ENCODE data around the gene MTCL1. TPM values are rescaled to one million over a fixed set of nuclear protein-coding genes. Genes with fewer than 3 reads are reported as not detected.

MTCL1 gene
- total RNA-seq, 2 experiments from 2014 or later, result 1.6 to 1.7 TPM

GRCh38 chr18:8806100-8806797, 100.9 kb downstream of the MTCL1 start:
- H3K4me1 Mint-ChIP-seq (ENCODE audit: low read depth), result peaks cover 15% of the 10 kb centered on the region
- ATAC-seq (no peak), DNase-seq (no peak)
- no peak overlapping the region for H3K4me3 Mint-ChIP-seq
- H3K36me3 Mint-ChIP-seq (ENCODE audit: low read depth), result no peaks in the 10 kb centered on the region
- H3K27me3 Mint-ChIP-seq (ENCODE audit: low read depth), result peaks cover 6% of the 10 kb centered on the region
- POLR2A ChIA-PET, result no interaction called here
- no peaks in the 10 kb centered on the region for H3K9me3 Mint-ChIP-seq (ENCODE audit: insufficient read depth)
- CTCF ChIA-PET, result interaction anchor here (1.6 kb wide), 1 partner anchor 110 kb away, joined by 5 read pairs; no protein-coding TSS in a partner anchor
- H3K27ac Mint-ChIP-seq, result no peak overlapping the region

DNA sequence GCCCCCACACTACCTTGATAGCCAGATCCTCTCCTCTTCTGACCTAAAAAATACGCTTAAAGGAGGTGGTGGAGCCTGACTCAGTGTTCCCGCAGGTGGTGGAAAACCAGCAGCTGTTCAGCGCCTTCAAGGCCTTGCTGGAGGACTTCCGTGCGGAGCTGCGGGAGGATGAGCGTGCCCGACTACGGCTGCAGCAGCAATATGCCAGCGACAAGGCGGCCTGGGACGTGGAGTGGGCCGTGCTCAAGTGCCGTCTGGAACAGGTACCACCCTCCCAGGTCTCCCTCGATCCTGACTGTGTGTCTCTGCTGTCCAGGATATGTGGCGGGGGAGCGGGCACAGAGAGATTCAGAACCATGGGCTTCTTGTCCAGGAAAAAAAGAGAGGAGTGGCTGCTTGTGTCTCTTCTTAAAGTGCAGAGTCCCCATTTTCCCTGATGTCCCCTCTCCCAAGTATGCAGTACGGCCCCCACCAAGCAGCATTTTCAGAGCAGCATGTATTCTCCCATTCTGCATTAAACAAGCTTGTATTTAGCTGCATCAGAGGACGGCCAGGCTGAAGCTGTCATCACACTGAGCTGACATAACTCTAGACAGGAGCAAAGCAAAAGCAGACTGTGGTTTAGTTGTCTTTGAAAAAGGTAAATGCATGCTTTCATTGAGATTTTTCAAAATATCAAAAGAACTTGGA, 101.6 kb downstream of the MTCL1 start:
- no peak overlapping the region for H3K27ac Mint-ChIP-seq
- no peaks in the 10 kb centered on the region for H3K9me3 Mint-ChIP-seq (ENCODE audit: insufficient read depth)
- H3K4me1 Mint-ChIP-seq (ENCODE audit: low read depth), result peaks cover 15% of the 10 kb centered on the region
- POLR2A ChIA-PET, result no interaction called here
- H3K27me3 Mint-ChIP-seq (ENCODE audit: low read depth), result peaks cover 6% of the 10 kb centered on the region
- no peaks in the 10 kb centered on the region for H3K36me3 Mint-ChIP-seq (ENCODE audit: low read depth)
- ATAC-seq (peak; percentile 49), DNase-seq (no peak)
- no peak overlapping the region for H3K4me3 Mint-ChIP-seq
- CTCF ChIA-PET, result interaction anchor here (1.6 kb wide), 1 partner anchor 111 kb away, joined by 5 read pairs; no protein-coding TSS in a partner anchor

DNA sequence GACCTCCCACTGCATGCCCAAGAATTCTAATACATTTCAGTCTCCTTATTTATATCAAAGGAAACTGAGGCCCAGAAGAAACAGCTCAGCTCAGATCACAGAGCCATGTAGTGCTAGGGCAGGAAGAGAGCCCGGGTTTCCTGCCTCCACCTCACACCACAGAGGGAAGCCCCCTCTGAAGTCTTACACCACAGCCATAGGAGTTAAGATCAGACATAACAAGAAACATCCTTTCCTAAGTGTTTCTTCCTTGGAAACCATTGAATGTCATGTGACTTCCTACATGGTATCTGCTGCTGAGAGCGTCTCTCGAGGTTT, 102.1 kb downstream of the MTCL1 start:
- H3K27ac Mint-ChIP-seq, result no peak overlapping the region
- no peaks in the 10 kb centered on the region for H3K9me3 Mint-ChIP-seq (ENCODE audit: insufficient read depth)
- peaks cover 7% of the 10 kb centered on the region for H3K27me3 Mint-ChIP-seq (ENCODE audit: low read depth)
- no peak overlapping the region for H3K4me3 Mint-ChIP-seq
- CTCF ChIA-PET, result interaction anchor here (1.6 kb wide), 1 partner anchor 111 kb away, joined by 5 read pairs; no protein-coding TSS in a partner anchor
- peak; percentile 76 for ATAC-seq
- POLR2A ChIA-PET, result no interaction called here
- no peaks in the 10 kb centered on the region for H3K36me3 Mint-ChIP-seq (ENCODE audit: low read depth)
- DNase-seq, result peak; percentile 36
- H3K4me1 Mint-ChIP-seq (ENCODE audit: low read depth), result peaks cover 15% of the 10 kb centered on the region

DNA sequence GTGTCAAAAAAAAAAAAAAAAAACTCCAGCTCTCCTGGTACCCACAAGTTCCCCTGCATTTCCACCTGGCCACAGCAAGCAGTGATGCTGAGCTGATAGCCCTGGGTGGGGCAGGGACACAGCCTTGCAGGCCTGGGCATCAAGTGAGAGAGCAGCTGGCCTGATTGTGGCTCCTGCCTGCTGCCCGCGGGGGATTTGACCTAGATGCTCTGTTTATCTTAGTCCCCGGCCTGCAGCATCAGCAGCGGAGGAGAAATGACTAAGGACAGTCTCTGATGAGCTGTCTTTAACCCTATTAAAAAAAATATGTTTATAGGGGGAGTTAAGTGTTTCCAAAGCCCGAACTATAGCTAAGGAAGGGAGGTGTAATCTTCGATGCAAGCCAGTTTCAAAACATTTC, 102.6 kb downstream of the MTCL1 start:
- Mint-ChIP-seq H3K36me3 (ENCODE audit: low read depth) (no peaks in the 10 kb centered on the region), H3K9me3 (ENCODE audit: insufficient read depth) (no peaks in the 10 kb centered on the region), H3K27ac (no peak overlapping the region), H3K27me3 (ENCODE audit: low read depth) (peaks cover 7% of the 10 kb centered on the region), H3K4me1 (ENCODE audit: low read depth) (peaks cover 15% of the 10 kb centered on the region), H3K4me3 (no peak overlapping the region)
- no peak for DNase-seq
- ChIA-PET CTCF (interaction anchor here (1.0 to 1.6 kb wide), 2 partner anchors 111 to 112 kb away, joined by 4 to 5 read pairs; no protein-coding TSS in a partner anchor), POLR2A (no interaction called here)
- ATAC-seq, result no peak

DNA sequence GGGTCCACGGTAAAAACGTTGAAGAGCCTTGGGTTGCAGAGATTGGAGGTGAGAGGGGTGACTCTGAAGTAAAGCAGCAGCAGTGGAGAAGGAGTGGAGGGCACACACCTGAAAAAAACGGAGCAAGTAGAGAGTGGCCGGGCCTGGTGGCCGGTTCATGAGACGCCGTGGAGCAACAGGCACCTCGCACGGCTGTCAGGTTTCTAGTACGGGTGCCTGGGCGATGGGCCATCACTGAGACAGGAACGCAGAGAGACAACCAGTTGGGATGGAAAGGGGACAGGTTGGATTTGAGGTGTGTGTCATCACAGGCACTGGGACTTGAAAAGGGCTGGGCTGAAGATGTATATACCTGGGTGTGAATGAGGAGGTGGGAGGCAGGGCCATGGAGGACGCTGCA, 104.2 kb downstream of the MTCL1 start:
- no peak for ATAC-seq
- ChIA-PET POLR2A (no interaction called here), CTCF (no interaction called here)
- DNase-seq, result no peak
- Mint-ChIP-seq H3K27me3 (ENCODE audit: low read depth) (peaks cover 7% of the 10 kb centered on the region), H3K9me3 (ENCODE audit: insufficient read depth) (no peaks in the 10 kb centered on the region), H3K4me1 (ENCODE audit: low read depth) (peaks cover 15% of the 10 kb centered on the region), H3K4me3 (no peak overlapping the region), H3K36me3 (ENCODE audit: low read depth) (no peaks in the 10 kb centered on the region), H3K27ac (no peak overlapping the region)

- Mint-ChIP-seq H3K36me3 (ENCODE audit: low read depth) (no peaks in the 10 kb centered on the region), H3K27me3 (ENCODE audit: low read depth) (peaks cover 7% of the 10 kb centered on the region), H3K4me3 (no peak overlapping the region), H3K9me3 (ENCODE audit: insufficient read depth) (no peaks in the 10 kb centered on the region), H3K4me1 (ENCODE audit: low read depth) (peaks cover 15% of the 10 kb centered on the region), H3K27ac (no peak overlapping the region)
- CTCF ChIA-PET, result no interaction called here
- DNase-seq (no peak), ATAC-seq (no peak)
- POLR2A ChIA-PET, result no interaction called here
These were observed 104.8 kb downstream of the MTCL1 start for GRCh38 chr18:8810157-8810556.

DNA sequence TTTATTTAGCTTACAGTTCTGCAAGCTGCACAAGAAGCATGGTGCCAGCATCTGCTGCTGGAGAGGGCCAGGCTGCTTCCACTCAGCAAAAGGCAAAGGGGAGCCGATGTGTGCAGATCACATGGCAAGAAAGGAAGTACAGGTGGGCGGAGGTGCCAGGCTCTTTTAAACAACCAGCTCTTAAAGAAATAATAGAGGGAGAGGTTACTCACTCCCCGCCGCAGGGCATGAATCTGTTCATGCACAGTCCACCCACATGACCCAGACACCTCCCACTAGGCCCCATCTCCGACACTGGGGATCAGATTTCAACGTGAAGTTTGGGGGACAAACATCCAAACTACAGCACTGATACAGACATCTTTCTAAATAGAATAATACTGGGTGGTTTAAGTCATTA, 105.8 kb downstream of the MTCL1 start:
- POLR2A ChIA-PET, result interaction anchor here (0.7 kb wide), 1 partner anchor 607 kb away, joined by 3 read pairs; no protein-coding TSS in a partner anchor
- Mint-ChIP-seq H3K4me1 (ENCODE audit: low read depth) (peaks cover 15% of the 10 kb centered on the region), H3K4me3 (no peak overlapping the region), H3K9me3 (ENCODE audit: insufficient read depth) (no peaks in the 10 kb centered on the region), H3K36me3 (ENCODE audit: low read depth) (no peaks in the 10 kb centered on the region), H3K27ac (no peak overlapping the region), H3K27me3 (ENCODE audit: low read depth) (peaks cover 7% of the 10 kb centered on the region)
- no peak for DNase-seq
- no peak for ATAC-seq
- CTCF ChIA-PET, result no interaction called here

GRCh38 chr18:8812631-8813030, 107.3 kb downstream of the MTCL1 start:
- ChIA-PET CTCF (no interaction called here), POLR2A (no interaction called here)
- H3K4me1 Mint-ChIP-seq (ENCODE audit: low read depth), result peaks cover 8% of the 10 kb centered on the region
- DNase-seq, result no peak
- no peaks in the 10 kb centered on the region for H3K36me3 Mint-ChIP-seq (ENCODE audit: low read depth)
- H3K9me3 Mint-ChIP-seq (ENCODE audit: insufficient read depth), result no peaks in the 10 kb centered on the region
- H3K4me3 Mint-ChIP-seq, result no peak overlapping the region
- peaks cover 9% of the 10 kb centered on the region for H3K27me3 Mint-ChIP-seq (ENCODE audit: low read depth)
- no peak overlapping the region for H3K27ac Mint-ChIP-seq
- ATAC-seq, result no peak

- peaks cover 10% of the 10 kb centered on the region for H3K27me3 Mint-ChIP-seq (ENCODE audit: low read depth)
- ChIA-PET CTCF (no interaction called here), POLR2A (no interaction called here)
- H3K4me1 Mint-ChIP-seq (ENCODE audit: low read depth), result peaks cover 3% of the 10 kb centered on the region
- no peak overlapping the region for H3K27ac Mint-ChIP-seq
- ATAC-seq, result no peak
- no peaks in the 10 kb centered on the region for H3K9me3 Mint-ChIP-seq (ENCODE audit: insufficient read depth)
- H3K36me3 Mint-ChIP-seq (ENCODE audit: low read depth), result no peaks in the 10 kb centered on the region
- no peak for DNase-seq
- H3K4me3 Mint-ChIP-seq, result no peak overlapping the region
These were observed 108.3 kb downstream of the MTCL1 start for GRCh38 chr18:8813611-8814010.

DNA sequence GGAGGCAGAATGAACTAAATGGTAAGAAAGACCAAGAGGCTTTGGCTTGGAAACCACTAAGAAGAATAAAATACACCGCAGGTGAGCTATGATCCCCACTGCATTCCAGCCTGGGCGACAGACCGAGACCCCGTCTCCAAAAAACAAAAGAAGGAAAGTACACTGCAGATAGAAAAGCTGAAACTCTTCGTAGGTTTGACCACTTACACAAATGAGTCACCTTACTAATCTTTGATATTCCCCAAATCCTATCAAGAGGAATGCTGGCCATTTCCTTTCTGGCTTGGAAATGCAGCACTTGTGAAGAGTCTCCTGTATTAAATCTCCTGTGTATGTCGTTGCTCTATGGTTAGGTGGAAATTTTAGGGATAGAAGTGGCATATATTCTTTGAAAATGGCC, 108.8 kb downstream of the MTCL1 start:
- Mint-ChIP-seq H3K9me3 (ENCODE audit: insufficient read depth) (no peaks in the 10 kb centered on the region), H3K36me3 (ENCODE audit: low read depth) (no peaks in the 10 kb centered on the region), H3K27me3 (ENCODE audit: low read depth) (peaks cover 8% of the 10 kb centered on the region), H3K27ac (no peak overlapping the region), H3K4me3 (no peak overlapping the region), H3K4me1 (ENCODE audit: low read depth) (peaks cover 3% of the 10 kb centered on the region)
- DNase-seq, result no peak
- no peak for ATAC-seq
- ChIA-PET POLR2A (no interaction called here), CTCF (no interaction called here)

- Mint-ChIP-seq H3K36me3 (ENCODE audit: low read depth) (no peaks in the 10 kb centered on the region), H3K4me1 (ENCODE audit: low read depth) (no peaks in the 10 kb centered on the region), H3K9me3 (ENCODE audit: insufficient read depth) (no peaks in the 10 kb centered on the region), H3K4me3 (no peak overlapping the region), H3K27me3 (ENCODE audit: low read depth) (peaks cover 10% of the 10 kb centered on the region), H3K27ac (no peak overlapping the region)
- ATAC-seq (no peak), DNase-seq (no peak)
- ChIA-PET POLR2A (no interaction called here), CTCF (no interaction called here)
These were observed 110.9 kb downstream of the MTCL1 start for GRCh38 chr18:8816220-8816619.

GRCh38 chr18:8816816-8817215, 111.5 kb downstream of the MTCL1 start:
- Mint-ChIP-seq H3K4me3 (no peak overlapping the region), H3K4me1 (ENCODE audit: low read depth) (no peaks in the 10 kb centered on the region), H3K27ac (no peak overlapping the region), H3K9me3 (ENCODE audit: insufficient read depth) (no peaks in the 10 kb centered on the region), H3K27me3 (ENCODE audit: low read depth) (peaks cover 10% of the 10 kb centered on the region), H3K36me3 (ENCODE audit: low read depth) (no peaks in the 10 kb centered on the region)
- ATAC-seq (no peak), DNase-seq (no peak)
- CTCF ChIA-PET, result no interaction called here
- POLR2A ChIA-PET, result no interaction called here

All from activated CD8-positive, alpha-beta T cell treated with anti-CD3 and anti-CD28 coated beads, Interleukin-2, amount 10 ng/mL, durations not matched to agents 7 days and 5 days (primary cell).